HCT116 (cell line): ENCODE results near the gene UVRAG. TPM values are rescaled to one million over a fixed set of nuclear protein-coding genes. Genes with fewer than 3 reads are reported as not detected.

Experiments
- ATAC-seq: fragments of 200-7000 bp; cut with Tn5 transposase; 2 replicates; pipeline ENCODE4 v1.9.1; 2020; ENCODE audit warnings: mild to moderate bottlenecking, moderate library complexity
- BruUV-seq: library from RNA; stranded (reverse); fragments of 400-500 nt; replicated peaks from 2 replicates; lab custom pipeline; 2021; lab: Mats Ljungman, UMichigan
- CTCF ChIA-PET: fragments of 300-600 bp; sonication (Branson Sonifier 250); formaldehyde crosslinking; loops from one replicate; lab custom pipeline; 2021; ENCODE audit warnings: antibody characterized with exemption; lab: Charles Lee
- POLR2A ChIA-PET: fragments of 300-600, 350-600 bp; sonication (Branson Sonifier 250); formaldehyde crosslinking; loops from one replicate; lab custom pipeline; 2021; ENCODE audit warnings: antibody characterized with exemption; lab: Charles Lee
- RAD21 ChIA-PET, 2 experiments: fragments of 300-600 bp; sonication (Branson Sonifier 250); formaldehyde crosslinking; loops; one replicate each; lab custom pipeline; 2023; ENCODE audit warnings: low total read pairs in 2 of 2; ENCODE audit not compliant: uncharacterized antibody in 2 of 2, unreplicated experiment in 2 of 2, low non-redundant PET in 1 of 2; lab: Charles Lee
- DNase-seq: peaks from one replicate; pipeline ENCODE4 v3.0.0-alpha.2; 2010; ENCODE audit warnings: low read depth, low spot score
- H2AFZ ChIP-seq: fragments of 200-600 bp; shearing (Covaris generic), sonication (generic); 2 replicates; pipeline ENCODE4 v1.6.1; 2017; ENCODE audit warnings: low read depth, mixed run types, mixed read lengths, antibody characterized with exemption, low read length; ENCODE audit not compliant: poor library complexity, severe bottlenecking
- H3K27ac ChIP-seq: 2 replicates; pipeline ENCODE4 v1.5.1; 2012; ENCODE audit warnings: low read depth, low read length
- H3K27me3 ChIP-seq: fragments of 200-600 bp; sonication (generic); 2 replicates; pipeline ENCODE4 v1.6.1; 2016; ENCODE audit warnings: mixed run types, low read length, mixed read lengths; ENCODE audit not compliant: insufficient read depth
- H3K36me3 ChIP-seq, 2 experiments: fragments of 200-500 bp in 1 of 2; fragments of 200-600 bp in 1 of 2; sonication (Bioruptor generic) in 1 of 2; sonication (generic) in 1 of 2; 2 replicates each; pipeline versions ENCODE4 v1.5.1 to v1.6.1; 2014 to 2016; ENCODE audit warnings: low read length in 2 of 2, inconsistent platforms in 1 of 2, mixed read lengths in 1 of 2, mixed run types in 1 of 2; ENCODE audit not compliant: insufficient read depth in 2 of 2, control insufficient read depth in 1 of 2
- H3K4me1 ChIP-seq, 2 experiments: fragments of 200-600 bp in 1 of 2; sonication (generic) in 1 of 2; 2 replicates each; pipeline versions ENCODE4 v1.5.1 to v1.6.1; 2012 to 2017; ENCODE audit warnings: low read length in 2 of 2, inconsistent platforms in 1 of 2, mild to moderate bottlenecking in 1 of 2, mixed read lengths in 1 of 2, mixed run types in 1 of 2, moderate library complexity in 1 of 2; ENCODE audit not compliant: insufficient read depth in 2 of 2, control insufficient read depth in 1 of 2
- H3K4me2 ChIP-seq: fragments of 200-600 bp; sonication (generic); 2 replicates; pipeline ENCODE4 v1.6.1; 2017; ENCODE audit warnings: mixed run types, low read length, mixed read lengths
- H3K4me3 ChIP-seq, 2 experiments: fragments of 200-600 bp in 1 of 2; sonication (generic) in 1 of 2; replicated peaks in 1 of 2; 2 replicates each; pipeline ENCODE4 v1.5.1; 2011 to 2016; ENCODE audit warnings: low read length in 2 of 2, control low read depth in 1 of 2, low read depth in 1 of 2, mild to moderate bottlenecking in 1 of 2, mixed read lengths in 1 of 2, mixed run types in 1 of 2
- H3K79me2 ChIP-seq: fragments of 200-600 bp; sonication (generic); 2 replicates; pipeline ENCODE4 v1.6.1; 2017; ENCODE audit warnings: mild to moderate bottlenecking, mixed run types, low read length, moderate library complexity, mixed read lengths; ENCODE audit not compliant: insufficient read depth
- H3K9ac ChIP-seq: fragments of 200-600 bp; sonication (generic); 2 replicates; pipeline ENCODE4 v1.6.1; 2016; ENCODE audit warnings: low read length, mixed read lengths
- H3K9me2 ChIP-seq: fragments of 200-600 bp; sonication (generic), shearing (Covaris generic); 2 replicates; pipeline ENCODE4 v1.6.1; 2017; ENCODE audit warnings: mixed run types, mild to moderate bottlenecking, moderate library complexity; ENCODE audit not compliant: insufficient read depth
- H3K9me3 ChIP-seq, 2 experiments: fragments of 200-500 bp in 1 of 2; fragments of 200-600 bp in 1 of 2; sonication (Bioruptor generic) in 1 of 2; sonication (generic) in 1 of 2; 2 replicates each; pipeline ENCODE4 v1.6.1; 2014 to 2017; ENCODE audit warnings: low read length in 2 of 2, mixed read lengths in 2 of 2, inconsistent platforms in 1 of 2, low read depth in 1 of 2, mild to moderate bottlenecking in 1 of 2, mixed run types in 1 of 2, moderate library complexity in 1 of 2; ENCODE audit not compliant: control insufficient read depth in 1 of 2, insufficient read depth in 1 of 2
- H4K20me1 ChIP-seq: fragments of 200-600 bp; sonication (generic), shearing (Covaris generic); 2 replicates; pipeline ENCODE4 v1.6.1; 2017; ENCODE audit warnings: mixed run types, mild to moderate bottlenecking, moderate library complexity; ENCODE audit not compliant: insufficient read depth
- CBX3 ChIP-seq: IDR thresholded peaks from 2 replicates; pipeline ENCODE4 v1.6.1; 2012; ENCODE audit warnings: low read depth
- CEBPB ChIP-seq: IDR thresholded peaks from 2 replicates; pipeline ENCODE4 v1.6.1; 2012; ENCODE audit warnings: low read depth
- EGR1 ChIP-seq: IDR thresholded peaks from 2 replicates; pipeline ENCODE4 v1.6.1; 2012; ENCODE audit warnings: low read depth
- ELF1 ChIP-seq: IDR thresholded peaks from 2 replicates; pipeline ENCODE4 v1.6.1; 2012; ENCODE audit warnings: low read depth, borderline replicate concordance
- EZH2 ChIP-seq: fragments of 200-600 bp; sonication (generic); IDR thresholded peaks from 2 replicates; pipeline ENCODE4 v1.6.1; 2017; ENCODE audit warnings: antibody characterized with exemption, mixed run types
- EZH2phosphoT487 ChIP-seq: fragments of 200-600 bp; IDR thresholded peaks from 2 replicates; pipeline ENCODE4 v1.6.1; 2018; ENCODE audit warnings: antibody characterized with exemption, borderline replicate concordance
- FOSL1 ChIP-seq: IDR thresholded peaks from 2 replicates; pipeline ENCODE4 v1.6.1; 2012; ENCODE audit warnings: low read depth
- JUND ChIP-seq: IDR thresholded peaks from 2 replicates; pipeline ENCODE4 v1.6.1; 2012
- POLR2A ChIP-seq: IDR thresholded peaks from 2 replicates; pipeline ENCODE4 v1.7.0; 2011; ENCODE audit warnings: borderline replicate concordance; ENCODE audit not compliant: insufficient read depth, insufficient read length; ENCODE audit errors: extremely low read depth
- RAD21 ChIP-seq: IDR thresholded peaks from 2 replicates; pipeline ENCODE4 v1.6.1; 2012; ENCODE audit warnings: low read depth, mild to moderate bottlenecking
- SIN3A ChIP-seq: IDR thresholded peaks from 2 replicates; pipeline ENCODE4 v1.6.1; 2012; ENCODE audit warnings: low read depth
- SP1 ChIP-seq: IDR thresholded peaks from 2 replicates; pipeline ENCODE4 v1.6.1; 2012; ENCODE audit warnings: low read depth
- SRF ChIP-seq: IDR thresholded peaks from 2 replicates; pipeline ENCODE4 v1.6.1; 2012; ENCODE audit warnings: low read depth
- YY1 ChIP-seq: IDR thresholded peaks from 2 replicates; pipeline ENCODE4 v1.6.1; 2011; ENCODE audit warnings: low read length, low read depth, moderate library complexity, mild to moderate bottlenecking; ENCODE audit not compliant: insufficient replicate concordance; ENCODE audit errors: extremely low read depth
- intact Hi-C: fragments of 100-400 bp; cut with micrococcal nuclease; formaldehyde crosslinking; loops from 2 replicates; pipeline ENCODE4 v1.10.0; 2022
- total RNA-seq: library from RNA; stranded (reverse); gene quantifications from one replicate; pipeline ENCODE4 v1.2.1, GENCODE V29; 2021; ENCODE audit not compliant: unreplicated experiment
- TF ChIP-seq, protein P1 (sequence below): IDR thresholded peaks from 2 replicates; pipeline ENCODE4 v1.6.1; 2011; ENCODE audit warnings: mild to moderate bottlenecking, low read length, moderate library complexity; ENCODE audit not compliant: insufficient replicate concordance; ENCODE audit errors: extremely low read depth
- TF ChIP-seq, protein P2 (sequence below): IDR thresholded peaks from 2 replicates; pipeline ENCODE4 v1.6.1; 2012
- TF ChIP-seq, protein P3 (sequence below), 3 experiments: fragments of 200-600 bp in 1 of 3; sonication (generic) in 1 of 3; IDR thresholded peaks in 2 of 3; conservative IDR thresholded peaks in 1 of 3; 2 replicates each; pipeline ENCODE4 v1.5.1; 2012 to 2017; ENCODE audit warnings: low read depth in 2 of 3, low read length in 2 of 3, antibody characterized with exemption in 1 of 3, borderline replicate concordance in 1 of 3, control low read depth in 1 of 3, mild to moderate bottlenecking in 1 of 3, mixed read lengths in 1 of 3, mixed run types in 1 of 3, moderate library complexity in 1 of 3; ENCODE audit not compliant: insufficient read depth in 1 of 3

Gene UVRAG
- total RNA-seq, 1 experiment from 2014 or later: 12.3 TPM

DNA sequence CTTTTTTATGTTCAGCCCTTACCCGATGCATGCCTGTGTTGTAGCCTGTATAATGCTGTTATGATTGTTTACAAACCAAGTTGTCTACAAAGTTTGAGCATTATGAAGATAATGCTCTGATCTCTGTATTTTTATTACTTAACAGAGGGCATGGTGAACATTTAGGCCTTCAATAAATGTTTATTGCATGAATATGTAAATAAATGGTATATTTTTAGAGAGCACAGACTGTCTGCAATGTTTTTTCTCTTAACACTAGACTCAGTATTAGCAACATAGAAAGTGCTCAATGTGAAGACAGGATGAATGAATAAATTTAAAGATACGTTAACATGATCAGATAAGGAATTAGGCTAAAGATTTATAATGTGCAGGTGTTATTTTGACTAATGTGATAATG, 130.9 kb downstream of the UVRAG start:
- Histone ChIP-seq H3K27ac (no peak overlapping the region), H3K4me2 (no peak overlapping the region), H3K4me1 (peaks cover 7 to 9% of the 10 kb centered on the region in 2 experiments; a peak in 2 of 4 replicates), H3K79me2 (no peaks in the 10 kb centered on the region), H3K9me2 (no peaks in the 10 kb centered on the region), H2AFZ (no peak overlapping the region), H3K9me3 (no peaks in the 10 kb centered on the region)
- no peak for DNase-seq
- POLR2A ChIA-PET: no interaction called here
- TF ChIP-seq JUND (no peak), SIN3A (no peak), SRF (no peak), YY1 (no peak), RAD21 (no peak), EZH2 (no peak), EZH2phosphoT487 (no peak), CEBPB (no peak), SP1 (no peak), ELF1 (no peak), EGR1 (no peak), FOSL1 (no peak), POLR2A (no peak), CBX3 (no peak)
- TF ChIP-seq, protein P1, sequence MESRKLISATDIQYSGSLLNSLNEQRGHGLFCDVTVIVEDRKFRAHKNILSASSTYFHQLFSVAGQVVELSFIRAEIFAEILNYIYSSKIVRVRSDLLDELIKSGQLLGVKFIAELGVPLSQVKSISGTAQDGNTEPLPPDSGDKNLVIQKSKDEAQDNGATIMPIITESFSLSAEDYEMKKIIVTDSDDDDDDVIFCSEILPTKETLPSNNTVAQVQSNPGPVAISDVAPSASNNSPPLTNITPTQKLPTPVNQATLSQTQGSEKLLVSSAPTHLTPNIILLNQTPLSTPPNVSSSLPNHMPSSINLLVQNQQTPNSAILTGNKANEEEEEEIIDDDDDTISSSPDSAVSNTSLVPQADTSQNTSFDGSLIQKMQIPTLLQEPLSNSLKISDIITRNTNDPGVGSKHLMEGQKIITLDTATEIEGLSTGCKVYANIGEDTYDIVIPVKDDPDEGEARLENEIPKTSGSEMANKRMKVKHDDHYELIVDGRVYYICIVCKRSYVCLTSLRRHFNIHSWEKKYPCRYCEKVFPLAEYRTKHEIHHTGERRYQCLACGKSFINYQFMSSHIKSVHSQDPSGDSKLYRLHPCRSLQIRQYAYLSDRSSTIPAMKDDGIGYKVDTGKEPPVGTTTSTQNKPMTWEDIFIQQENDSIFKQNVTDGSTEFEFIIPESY: no peak
- TF ChIP-seq, protein P2, sequence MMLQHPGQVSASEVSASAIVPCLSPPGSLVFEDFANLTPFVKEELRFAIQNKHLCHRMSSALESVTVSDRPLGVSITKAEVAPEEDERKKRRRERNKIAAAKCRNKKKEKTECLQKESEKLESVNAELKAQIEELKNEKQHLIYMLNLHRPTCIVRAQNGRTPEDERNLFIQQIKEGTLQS: no peak
- TF ChIP-seq, protein P3, sequence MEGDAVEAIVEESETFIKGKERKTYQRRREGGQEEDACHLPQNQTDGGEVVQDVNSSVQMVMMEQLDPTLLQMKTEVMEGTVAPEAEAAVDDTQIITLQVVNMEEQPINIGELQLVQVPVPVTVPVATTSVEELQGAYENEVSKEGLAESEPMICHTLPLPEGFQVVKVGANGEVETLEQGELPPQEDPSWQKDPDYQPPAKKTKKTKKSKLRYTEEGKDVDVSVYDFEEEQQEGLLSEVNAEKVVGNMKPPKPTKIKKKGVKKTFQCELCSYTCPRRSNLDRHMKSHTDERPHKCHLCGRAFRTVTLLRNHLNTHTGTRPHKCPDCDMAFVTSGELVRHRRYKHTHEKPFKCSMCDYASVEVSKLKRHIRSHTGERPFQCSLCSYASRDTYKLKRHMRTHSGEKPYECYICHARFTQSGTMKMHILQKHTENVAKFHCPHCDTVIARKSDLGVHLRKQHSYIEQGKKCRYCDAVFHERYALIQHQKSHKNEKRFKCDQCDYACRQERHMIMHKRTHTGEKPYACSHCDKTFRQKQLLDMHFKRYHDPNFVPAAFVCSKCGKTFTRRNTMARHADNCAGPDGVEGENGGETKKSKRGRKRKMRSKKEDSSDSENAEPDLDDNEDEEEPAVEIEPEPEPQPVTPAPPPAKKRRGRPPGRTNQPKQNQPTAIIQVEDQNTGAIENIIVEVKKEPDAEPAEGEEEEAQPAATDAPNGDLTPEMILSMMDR (IDR thresholded peaks at IDR 0.05 in 2 of 3, conservative IDR thresholded peaks at IDR 0.05 in 1 of 3; ENCODE audit: borderline replicate concordance in 1 of 3, insufficient read depth in 1 of 3, low read depth in 2 of 3, low read length in 2 of 3): no peak
- TF ChIP-seq, all 23 proteins: peak for 0
- CTCF ChIA-PET: no interaction called here
- ATAC-seq: no peak
- intact Hi-C loops: no loop called here
- Histone ChIP-seq H3K9ac (no peak overlapping the region), H4K20me1 (no peaks in the 10 kb centered on the region), H3K27me3 (no peaks in the 10 kb centered on the region), H3K4me3 (no peak overlapping the region), H3K36me3 (no peaks in the 10 kb centered on the region)
- BruUV-seq: no TSS peak
- RAD21 ChIA-PET: no interaction called here
